GM12873 (cell line): ENCODE measurements around the gene RGS11.

Experiments used
- TF ChIP-seq, protein P1 (sequence below): IDR thresholded peaks from 2 replicates; pipeline ENCODE4 v1.5.1; 2012; ENCODE audit warnings: low read depth, mild to moderate bottlenecking, moderate library complexity, low read length, control low read depth; ENCODE audit not compliant: insufficient read depth; ENCODE audit errors: missing control alignments

RGS11 gene

DNA sequence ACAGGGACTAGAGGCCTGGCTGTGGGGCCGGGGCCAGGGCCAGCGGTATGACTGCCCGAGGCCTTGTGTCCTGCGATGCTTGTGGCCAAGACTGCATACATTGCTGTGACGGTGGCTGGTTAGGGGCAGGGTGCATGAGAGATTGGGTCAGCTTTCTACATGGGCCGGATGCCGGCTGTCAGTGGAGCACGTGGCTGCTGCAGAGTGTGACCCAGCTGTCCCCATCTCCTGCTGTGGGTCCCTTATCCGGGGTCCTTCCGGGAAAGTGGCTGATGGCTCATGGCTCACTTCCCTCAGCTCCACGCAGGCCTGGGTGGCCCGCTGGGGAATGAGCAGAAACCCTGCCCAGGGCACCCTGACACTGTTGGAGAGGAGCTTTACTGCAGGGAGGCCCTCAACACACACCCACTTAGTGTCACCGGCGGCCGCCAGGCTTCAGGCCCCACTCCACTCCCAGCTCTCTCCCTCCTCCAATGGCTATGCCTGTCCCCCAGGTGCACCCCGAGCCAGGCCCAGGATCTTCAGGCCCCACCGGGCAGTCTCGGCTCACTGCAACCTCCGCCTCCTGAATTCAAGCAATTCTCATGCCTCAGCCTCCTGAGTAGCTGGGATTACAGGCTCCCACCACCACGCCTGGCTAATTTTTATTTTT lies 808 bp upstream of the RGS11 start:
- TF ChIP-seq, protein P1, sequence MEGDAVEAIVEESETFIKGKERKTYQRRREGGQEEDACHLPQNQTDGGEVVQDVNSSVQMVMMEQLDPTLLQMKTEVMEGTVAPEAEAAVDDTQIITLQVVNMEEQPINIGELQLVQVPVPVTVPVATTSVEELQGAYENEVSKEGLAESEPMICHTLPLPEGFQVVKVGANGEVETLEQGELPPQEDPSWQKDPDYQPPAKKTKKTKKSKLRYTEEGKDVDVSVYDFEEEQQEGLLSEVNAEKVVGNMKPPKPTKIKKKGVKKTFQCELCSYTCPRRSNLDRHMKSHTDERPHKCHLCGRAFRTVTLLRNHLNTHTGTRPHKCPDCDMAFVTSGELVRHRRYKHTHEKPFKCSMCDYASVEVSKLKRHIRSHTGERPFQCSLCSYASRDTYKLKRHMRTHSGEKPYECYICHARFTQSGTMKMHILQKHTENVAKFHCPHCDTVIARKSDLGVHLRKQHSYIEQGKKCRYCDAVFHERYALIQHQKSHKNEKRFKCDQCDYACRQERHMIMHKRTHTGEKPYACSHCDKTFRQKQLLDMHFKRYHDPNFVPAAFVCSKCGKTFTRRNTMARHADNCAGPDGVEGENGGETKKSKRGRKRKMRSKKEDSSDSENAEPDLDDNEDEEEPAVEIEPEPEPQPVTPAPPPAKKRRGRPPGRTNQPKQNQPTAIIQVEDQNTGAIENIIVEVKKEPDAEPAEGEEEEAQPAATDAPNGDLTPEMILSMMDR, result no peak

DNA sequence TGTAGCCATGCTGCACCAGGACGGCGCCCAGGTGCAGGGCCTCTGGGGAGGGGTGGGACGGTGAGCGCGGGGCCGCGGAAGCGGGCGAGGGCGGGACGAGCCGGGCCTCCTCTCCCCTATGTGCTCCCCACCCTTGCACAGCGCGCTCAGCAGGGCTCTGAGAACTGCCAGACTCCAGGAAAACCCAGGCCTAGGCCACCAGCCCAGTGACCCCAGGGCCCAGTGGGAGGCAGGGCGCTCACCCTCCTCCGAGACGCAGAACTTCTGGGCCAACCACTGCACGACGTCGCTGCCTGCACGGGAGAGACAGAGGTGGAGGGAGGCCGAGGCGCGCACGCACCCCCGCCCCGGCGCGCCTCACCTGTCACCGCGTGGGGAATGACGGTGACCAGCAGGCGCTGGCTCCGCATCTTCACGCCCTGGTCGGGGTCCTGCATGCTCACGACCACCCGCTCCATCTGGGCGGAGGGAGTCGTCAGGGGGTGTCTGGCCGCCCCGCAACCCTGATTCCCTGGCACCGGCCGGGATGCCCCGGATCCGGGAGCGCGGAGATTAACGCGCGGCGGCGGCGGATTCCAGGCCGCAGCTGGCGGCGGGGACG lies 603 bp downstream of the RGS11 start:
- TF ChIP-seq, protein P1, result no peak

DNA sequence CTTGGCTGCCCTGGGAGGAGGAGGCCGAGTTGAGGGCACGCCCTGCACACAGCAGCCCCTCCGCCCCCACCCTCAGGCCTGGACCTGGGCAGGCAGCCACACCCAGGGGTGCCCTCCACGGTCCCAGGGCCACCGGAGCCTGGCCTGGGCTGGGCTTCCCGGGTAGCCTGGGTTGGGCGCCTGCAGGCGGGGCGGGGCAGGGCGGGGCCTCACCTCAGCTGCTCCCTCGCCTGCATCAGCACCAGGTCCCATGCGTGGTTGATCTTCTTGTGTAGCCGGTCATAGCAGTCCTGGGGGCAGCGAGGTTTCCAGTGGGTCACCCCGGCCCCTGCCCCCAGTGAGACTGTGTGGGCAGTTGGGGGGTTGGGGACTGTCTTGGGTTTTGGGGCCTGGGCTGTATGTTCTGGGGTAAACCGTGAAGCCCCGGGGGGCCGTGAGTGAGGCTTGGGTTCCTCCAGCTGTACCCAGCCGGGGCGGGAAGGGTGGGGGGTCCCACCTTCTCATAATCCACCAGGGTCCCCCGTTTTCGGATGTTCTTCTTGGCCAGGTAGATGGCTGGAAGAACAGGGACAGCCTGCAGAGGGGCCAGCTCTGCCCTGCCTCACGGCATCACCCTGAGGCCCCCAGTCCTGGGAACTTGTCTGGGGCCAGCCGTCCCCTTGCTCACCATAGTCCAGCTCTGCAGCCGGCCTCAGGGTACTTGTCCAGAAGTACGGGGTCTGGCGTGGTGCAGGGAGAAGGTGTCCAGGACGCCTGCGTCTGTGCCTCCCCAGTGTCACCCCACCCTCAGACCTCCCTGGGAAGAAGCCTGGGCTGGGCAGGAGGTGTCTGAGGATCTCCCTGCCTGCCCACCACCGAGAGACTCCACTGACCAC lies 2.0 kb downstream of the RGS11 start:
- TF ChIP-seq, protein P1, result no peak

DNA sequence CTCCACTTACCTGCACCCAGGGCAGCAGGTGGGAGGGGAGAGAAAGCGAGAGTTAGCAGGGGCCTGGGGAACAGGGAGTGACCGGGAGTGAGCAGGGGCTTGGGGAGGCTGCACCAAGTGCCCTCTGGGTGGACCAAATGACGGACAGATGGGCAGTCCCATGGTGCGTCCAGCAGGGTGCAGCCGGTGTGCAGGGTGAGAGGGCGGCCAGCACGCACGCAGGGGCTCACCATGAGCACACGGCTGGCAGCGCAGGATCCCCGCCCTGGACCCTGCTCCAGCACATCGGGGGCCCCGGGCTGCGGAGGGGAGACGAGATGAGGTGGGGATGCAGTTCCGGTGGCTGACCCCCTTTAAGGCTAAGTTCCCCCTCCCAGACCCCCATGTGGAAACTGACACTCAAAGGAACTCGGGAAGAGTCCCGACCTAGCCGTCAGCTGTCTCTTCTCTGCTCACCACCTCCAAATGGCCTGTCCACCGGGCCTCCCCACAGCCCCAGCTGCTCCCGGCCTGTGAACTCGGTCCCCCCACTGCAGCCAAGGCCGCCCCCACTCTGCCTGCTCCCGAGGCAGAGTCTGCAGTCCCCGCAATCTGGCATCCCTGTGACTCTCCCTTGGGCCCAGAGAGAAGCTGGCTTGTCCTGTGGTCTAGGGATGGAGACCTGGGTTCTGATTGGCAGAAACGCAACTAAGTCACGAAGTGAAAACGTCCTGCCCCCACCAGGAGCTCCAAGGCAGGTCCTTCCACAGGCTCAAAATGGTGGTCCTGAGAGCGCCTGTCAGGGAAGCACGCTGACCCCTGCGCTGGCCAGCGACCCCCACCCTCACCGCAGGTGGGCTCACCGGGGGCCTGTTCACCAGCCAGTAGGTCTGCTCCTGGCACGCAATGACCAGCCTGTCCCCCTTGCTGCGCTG lies 2.9 kb downstream of the RGS11 start:
- TF ChIP-seq, protein P1, result no peak

DNA sequence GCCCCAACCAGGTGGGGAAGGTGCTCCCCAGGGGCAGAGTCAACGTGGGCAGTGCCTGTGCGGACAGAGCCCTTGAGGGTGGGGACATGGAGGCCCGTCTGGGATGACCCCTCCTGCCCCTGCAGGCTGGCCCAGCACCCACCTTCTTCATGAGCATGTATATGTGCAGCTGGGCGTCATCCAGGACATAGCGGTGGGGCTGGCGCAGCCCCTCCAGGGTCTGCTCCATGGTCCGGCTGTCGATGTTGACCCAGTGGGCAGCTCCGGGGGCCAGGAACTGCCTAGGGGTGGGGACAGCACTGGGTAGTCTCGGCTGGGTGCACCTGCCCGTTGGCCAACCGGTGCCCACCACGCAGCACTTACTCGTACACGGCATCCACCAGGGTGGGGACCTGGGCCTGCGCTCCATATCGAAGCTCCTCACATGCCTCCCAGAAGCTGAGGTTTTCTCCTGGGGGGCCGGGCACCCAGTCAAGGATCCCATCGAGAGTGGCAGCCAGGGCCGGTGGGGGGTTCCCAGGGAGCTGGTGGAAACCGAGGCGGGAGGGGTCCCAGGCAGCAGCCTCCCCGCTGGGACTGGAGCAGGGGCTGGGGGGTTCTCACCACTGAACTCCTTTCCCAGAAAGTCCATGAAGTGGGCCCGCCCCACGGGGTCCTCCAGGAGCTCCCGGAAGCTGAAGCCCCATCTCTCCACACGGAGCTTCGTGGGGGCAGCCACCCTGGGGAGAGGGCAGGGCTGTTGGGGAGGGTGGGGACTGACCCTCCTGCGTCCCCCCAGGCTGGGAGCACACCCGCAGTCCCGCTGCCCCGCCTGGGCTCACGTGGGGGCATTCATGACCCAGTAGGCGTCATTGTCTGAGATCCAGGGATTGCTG lies 5.1 kb downstream of the RGS11 start:
- TF ChIP-seq, protein P1, result no peak

DNA sequence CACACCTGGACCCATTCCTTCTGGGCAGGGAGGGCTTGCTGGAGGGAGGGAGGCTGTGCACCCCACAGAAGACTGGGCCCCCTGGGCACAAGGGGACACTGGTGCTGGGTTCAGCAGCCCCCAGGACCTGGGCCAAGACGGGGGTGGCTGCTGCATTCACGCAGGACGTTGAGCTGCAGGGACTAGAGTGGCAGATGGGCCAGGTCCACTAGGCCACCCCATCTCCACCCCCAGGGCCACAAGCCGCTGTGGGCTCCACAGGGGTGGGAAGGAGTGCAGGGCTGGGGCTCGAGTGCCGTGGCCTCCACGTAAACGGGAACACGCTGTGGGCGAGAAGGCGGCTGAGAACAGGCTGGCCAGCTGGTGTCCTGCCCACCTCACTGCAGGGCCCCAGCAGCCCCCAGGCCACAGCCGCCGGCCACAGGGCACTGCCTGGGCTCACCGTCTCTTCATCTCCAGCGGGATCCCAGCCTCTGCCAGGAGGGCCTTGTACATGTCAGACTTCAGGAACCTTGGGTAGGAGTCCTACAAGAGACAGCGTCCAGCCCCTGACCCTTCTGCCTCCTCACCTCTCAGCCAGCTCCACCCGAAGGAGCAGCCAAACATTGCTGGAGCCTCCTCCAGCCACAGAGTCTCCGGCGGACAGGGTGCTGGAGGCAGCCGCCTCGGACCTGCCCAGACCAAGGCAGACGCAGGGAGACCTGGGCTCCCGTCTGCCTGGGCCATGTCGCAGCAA lies 6.5 kb downstream of the RGS11 start:
- TF ChIP-seq, protein P1, result no peak
